SH-SY5Y (cell line): ENCODE measurements around the gene SUCLG2.

Experiments
- GATA2 ChIP-seq: IDR thresholded peaks from 2 replicates; pipeline ENCODE4 v1.6.1; 2011; ENCODE audit warnings: mild to moderate bottlenecking, low read depth, low read length
- GATA3 ChIP-seq: IDR thresholded peaks from 2 replicates; pipeline ENCODE4 v1.6.1; 2011; ENCODE audit warnings: low read depth, mild to moderate bottlenecking, low read length, moderate library complexity

DNA sequence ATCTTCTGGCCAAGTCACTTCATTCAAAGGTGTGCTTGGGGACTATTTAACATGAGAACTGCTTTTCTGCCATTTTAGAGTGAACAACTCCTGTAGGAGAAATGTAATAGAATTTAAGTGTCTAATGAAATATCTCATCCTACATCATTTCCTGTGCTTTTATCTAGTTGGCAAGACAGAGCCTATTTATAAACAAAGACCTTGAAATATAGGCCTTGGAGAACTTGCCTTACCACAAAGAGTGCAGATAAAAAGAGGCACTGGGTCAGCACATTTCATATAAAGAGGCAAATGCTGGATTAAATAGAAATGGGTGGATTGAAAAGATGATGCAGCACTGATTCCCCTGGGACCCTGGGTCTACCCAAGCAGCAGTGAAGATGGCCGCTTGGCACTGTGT, 278.0 kb downstream of the SUCLG2 start:
- TF ChIP-seq GATA2, result no peak
- TF ChIP-seq GATA3, result no peak
